ENCODE results near the gene ADAMTSL3.
"Not testable (repeated sequence)": the region's sequence is repeated elsewhere in the genome, so short reads cannot be mapped to it uniquely, and the experiment has no call there.

Gene ADAMTSL3

GRCh38 chr15:83928392-83928734 lies 274.4 kb downstream of the ADAMTSL3 start:
- no peak for DNase-seq

GRCh38 chr15:83928878-83929418 lies 275.0 kb downstream of the ADAMTSL3 start:
- DNase-seq, result no peak

- DNase-seq, result no peak
Measured at GRCh38 chr15:83929619-83930018, 275.7 kb downstream of the ADAMTSL3 start.

GRCh38 chr15:83930392-83931212 lies 276.7 kb downstream of the ADAMTSL3 start:
- no peak for DNase-seq

- DNase-seq, result no peak
Measured at GRCh38 chr15:83935774-83936173, 281.9 kb downstream of the ADAMTSL3 start.

- no peak for DNase-seq
Measured at GRCh38 chr15:83940136-83940535, 286.2 kb downstream of the ADAMTSL3 start.

GRCh38 chr15:83943043-83943442 lies 289.1 kb downstream of the ADAMTSL3 start:
- no peak for DNase-seq

- no peak for DNase-seq
Measured at GRCh38 chr15:83943849-83944404, 290.0 kb downstream of the ADAMTSL3 start.

- no peak for DNase-seq
Measured at GRCh38 chr15:83947156-83947555, 293.2 kb downstream of the ADAMTSL3 start.

GRCh38 chr15:83954506-83954905 lies 300.6 kb downstream of the ADAMTSL3 start:
- no peak for DNase-seq

GRCh38 chr15:83955806-83956265 lies 301.9 kb downstream of the ADAMTSL3 start:
- DNase-seq, result no peak

GRCh38 chr15:83956887-83957286 lies 303.0 kb downstream of the ADAMTSL3 start:
- no peak for DNase-seq

GRCh38 chr15:83959477-83959876 lies 305.6 kb downstream of the ADAMTSL3 start:
- DNase-seq, result no peak

- DNase-seq, result no peak
Measured at GRCh38 chr15:83960192-83960829, 306.4 kb downstream of the ADAMTSL3 start.

GRCh38 chr15:83961311-83961710 lies 307.4 kb downstream of the ADAMTSL3 start:
- no peak for DNase-seq

- not testable (repeated sequence) for DNase-seq
Measured at GRCh38 chr15:83964967-83965366, 311.0 kb downstream of the ADAMTSL3 start.

GRCh38 chr15:83970295-83970890 lies 316.5 kb downstream of the ADAMTSL3 start:
- DNase-seq, result no peak

GRCh38 chr15:83971992-83972391 lies 318.1 kb downstream of the ADAMTSL3 start:
- no peak for DNase-seq

GRCh38 chr15:83973816-83974215 lies 319.9 kb downstream of the ADAMTSL3 start:
- no peak for DNase-seq

- DNase-seq, result no peak
Measured at GRCh38 chr15:83977992-83978391, 324.1 kb downstream of the ADAMTSL3 start.

GRCh38 chr15:83978588-83978987 lies 324.7 kb downstream of the ADAMTSL3 start:
- no peak for DNase-seq

- no peak for DNase-seq
Measured at GRCh38 chr15:83980637-83981036, 326.7 kb downstream of the ADAMTSL3 start.

GRCh38 chr15:83982748-83983147 lies 328.8 kb downstream of the ADAMTSL3 start:
- DNase-seq, result no peak
